ENCODE data around the gene ZFP30. TPM values are rescaled to one million over a fixed set of nuclear protein-coding genes. Genes with fewer than 3 reads are reported as not detected.
A peak's percentile ranks its signal among the peaks of the same experiment; 100 is the strongest.

Gene ZFP30
- total and polyA plus RNA-seq, 2 experiments from 2014 or later, result 2.1 to 6.3 TPM

- TF ChIP-seq REST (IDR thresholded peaks at IDR 0.05; ENCODE audit: unreplicated experiment) (no peak), CTCF (conservative IDR thresholded peaks at IDR 0.05; ENCODE audit: low read depth in 2 of 2) (no peak), EZH2phosphoT487 (IDR thresholded peaks at IDR 0.05; ENCODE audit: unreplicated experiment) (no peak), EZH2 (IDR thresholded peaks at IDR 0.05; ENCODE audit: low read depth, unreplicated experiment) (no peak), CREB1 (CRISPR knock-in tag; IDR thresholded peaks at IDR 0.05; ENCODE audit: low read depth) (no peak), NANOG (IDR thresholded peaks at IDR 0.05; ENCODE audit: borderline replicate concordance) (no peak), JUNB (IDR thresholded peaks at IDR 0.05; ENCODE audit: unreplicated experiment) (no peak), ZNF331 (CRISPR knock-in tag; IDR thresholded peaks at IDR 0.05; ENCODE audit: low read depth) (no peak)
Measured at GRCh38 chr19:37683520-37683919, 28.3 kb upstream of the ZFP30 start (continued).

GRCh38 chr19:37669450-37669914, 14.2 kb upstream of the ZFP30 start:
- H3K9me2 ChIP-seq (ENCODE audit: insufficient read depth), result no peaks in the 10 kb centered on the region
- DNase-seq (ENCODE audit: low spot score) (peak; percentile 1), ATAC-seq (no peak)
- H3K4me1 Mint-ChIP-seq, result no peaks in the 10 kb centered on the region
- H4K20me1 ChIP-seq (replicated peaks; ENCODE audit: insufficient read depth), result no peaks in the 10 kb centered on the region
- H3K36me3 ChIP-seq (ENCODE audit: insufficient read depth), result peaks cover 14% of the 10 kb centered on the region; the same call in 1 of the 2 replicates
- H3K27me3 Mint-ChIP-seq (ENCODE audit: insufficient read depth, low read depth, poor library complexity), result no peaks in the 10 kb centered on the region
- no peaks in the 10 kb centered on the region for H3K79me2 ChIP-seq (replicated peaks; ENCODE audit: insufficient read depth)
- no peak overlapping the region for H3K4me2 ChIP-seq
- H3K4me1 ChIP-seq (ENCODE audit: insufficient read depth), result no peaks in the 10 kb centered on the region
- H3K27me3 ChIP-seq (ENCODE audit: insufficient read depth), result no peaks in the 10 kb centered on the region
- H3F3A ChIP-seq (replicated peaks; ENCODE audit: low read depth), result no peaks in the 10 kb centered on the region
- H3K9me3 Mint-ChIP-seq, result peaks cover 89% of the 10 kb centered on the region
- no peak overlapping the region for H3K27ac Mint-ChIP-seq
- no peak overlapping the region for H3K4me3 ChIP-seq
- H3K27ac ChIP-seq (ENCODE audit: low read depth), result no peak overlapping the region
- H2AFZ ChIP-seq, result no peak overlapping the region
- peaks cover 8% of the 10 kb centered on the region for H3K36me3 Mint-ChIP-seq (ENCODE audit: low read depth)
- H3K4me3 Mint-ChIP-seq, result no peak overlapping the region
- TF ChIP-seq, protein P1, sequence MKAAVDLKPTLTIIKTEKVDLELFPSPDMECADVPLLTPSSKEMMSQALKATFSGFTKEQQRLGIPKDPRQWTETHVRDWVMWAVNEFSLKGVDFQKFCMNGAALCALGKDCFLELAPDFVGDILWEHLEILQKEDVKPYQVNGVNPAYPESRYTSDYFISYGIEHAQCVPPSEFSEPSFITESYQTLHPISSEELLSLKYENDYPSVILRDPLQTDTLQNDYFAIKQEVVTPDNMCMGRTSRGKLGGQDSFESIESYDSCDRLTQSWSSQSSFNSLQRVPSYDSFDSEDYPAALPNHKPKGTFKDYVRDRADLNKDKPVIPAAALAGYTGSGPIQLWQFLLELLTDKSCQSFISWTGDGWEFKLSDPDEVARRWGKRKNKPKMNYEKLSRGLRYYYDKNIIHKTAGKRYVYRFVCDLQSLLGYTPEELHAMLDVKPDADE (IDR thresholded peaks at IDR 0.05), result no peak
- TF ChIP-seq REST (IDR thresholded peaks at IDR 0.05; ENCODE audit: unreplicated experiment), result no peak
- TF ChIP-seq EZH2 (IDR thresholded peaks at IDR 0.05; ENCODE audit: low read depth, unreplicated experiment), result no peak
- no peak for TF ChIP-seq ZNF114 (CRISPR knock-in tag; IDR thresholded peaks at IDR 0.05)
- no peak for TF ChIP-seq CREB1 (CRISPR knock-in tag; IDR thresholded peaks at IDR 0.05; ENCODE audit: low read depth)
- TF ChIP-seq POLR2AphosphoS5 (IDR thresholded peaks at IDR 0.05; ENCODE audit: low read depth), result no peak
- TF ChIP-seq JUNB (IDR thresholded peaks at IDR 0.05; ENCODE audit: unreplicated experiment), result no peak
- no peak for TF ChIP-seq STAT1 (IDR thresholded peaks at IDR 0.05; ENCODE audit: unreplicated experiment)
